Activated naive CD4-positive, alpha-beta T cell treated with anti-CD3 and anti-CD28 coated beads, Interleukin-2, amount 50 U/mL, for 72 hours (primary cell): ENCODE measurements around the gene HOXB7. TPM values are rescaled to one million over a fixed set of nuclear protein-coding genes. Genes with fewer than 3 reads are reported as not detected.

Experiments used
- ATAC-seq, 2 donors: fragments of 150-1000 bp; cut with Tn5 transposase; 2 replicates each; pipeline ENCODE4 v1.10.0; 2021; ENCODE audit warnings: mild to moderate bottlenecking in 2 of 2, moderate library complexity in 2 of 2
- DNase-seq, 2 donors: peaks; one replicate each; pipeline ENCODE4 v3.0.0; 2021 to 2022; ENCODE audit warnings: low spot score in 2 of 2
- H3K27ac Mint-ChIP-seq, 2 donors: one replicate each; pipeline ENCODE4 v1.8.0; 2022; ENCODE audit warnings: mild to moderate bottlenecking in 2 of 2, mixed read lengths in 2 of 2
- H3K36me3 Mint-ChIP-seq, 2 donors: one replicate each; pipeline ENCODE4 v1.8.0; 2022; ENCODE audit warnings: mixed read lengths in 2 of 2
- H3K9me3 Mint-ChIP-seq, 2 donors: one replicate each; pipeline ENCODE4 v1.8.0; 2022; ENCODE audit warnings: mixed read lengths in 2 of 2
- total RNA-seq, 2 donors: library from RNA; stranded (reverse); gene quantifications; one replicate each; pipeline ENCODE4 v1.2.3, GENCODE V29; 2022

HOXB7 gene
- total RNA-seq, 2 donors from 2014 or later = 1.1 TPM; not detected in 1

DNA sequence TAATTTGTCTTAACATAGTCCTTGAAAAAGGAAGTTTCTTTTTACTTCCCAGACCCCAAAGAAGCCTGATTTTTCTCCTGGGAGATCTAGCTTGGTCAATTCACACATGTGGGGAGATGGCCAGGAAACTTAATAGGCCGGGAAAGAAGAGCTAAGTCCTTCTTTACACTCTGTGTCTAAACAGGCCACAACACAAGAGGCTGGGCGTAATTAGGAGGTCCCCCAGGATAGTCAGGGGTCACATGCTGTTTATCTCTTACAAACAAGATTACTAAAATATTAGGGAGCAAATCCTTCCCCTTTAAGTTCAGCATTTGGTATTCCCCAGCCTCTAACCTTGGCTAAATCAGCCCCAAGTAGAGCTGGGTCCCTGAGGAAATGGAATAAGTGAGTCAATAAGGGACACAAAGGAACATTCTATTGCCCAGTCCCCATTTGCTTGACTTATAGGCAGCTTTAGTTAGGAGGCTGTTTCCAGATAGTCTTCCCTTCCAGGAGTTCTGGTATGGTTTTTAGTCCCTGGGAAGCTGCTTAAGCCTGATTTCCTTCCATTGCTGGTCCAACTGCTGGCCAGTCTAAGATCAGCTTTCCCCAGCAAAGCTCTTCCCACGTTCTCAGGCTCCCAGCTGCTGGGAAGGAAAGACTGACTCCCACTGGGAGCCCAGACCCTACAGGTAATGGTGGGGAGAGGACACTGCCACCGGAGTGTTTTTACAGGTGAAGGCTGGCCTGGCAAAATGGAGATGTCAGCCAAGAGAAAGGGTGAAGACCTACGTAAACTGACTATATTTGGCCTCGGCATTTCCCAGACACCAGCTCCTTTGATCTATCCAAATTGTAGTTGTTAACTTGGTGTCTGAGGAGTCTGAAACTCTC is 29.4 kb upstream of the HOXB7 start:
- DNase-seq (no peak), ATAC-seq (no peak)
- H3K36me3 Mint-ChIP-seq = peaks cover 4 to 9% of the 10 kb centered on the region in 2 donors
- no peaks in the 10 kb centered on the region for H3K9me3 Mint-ChIP-seq
- H3K27ac Mint-ChIP-seq = no peak overlapping the region

DNA sequence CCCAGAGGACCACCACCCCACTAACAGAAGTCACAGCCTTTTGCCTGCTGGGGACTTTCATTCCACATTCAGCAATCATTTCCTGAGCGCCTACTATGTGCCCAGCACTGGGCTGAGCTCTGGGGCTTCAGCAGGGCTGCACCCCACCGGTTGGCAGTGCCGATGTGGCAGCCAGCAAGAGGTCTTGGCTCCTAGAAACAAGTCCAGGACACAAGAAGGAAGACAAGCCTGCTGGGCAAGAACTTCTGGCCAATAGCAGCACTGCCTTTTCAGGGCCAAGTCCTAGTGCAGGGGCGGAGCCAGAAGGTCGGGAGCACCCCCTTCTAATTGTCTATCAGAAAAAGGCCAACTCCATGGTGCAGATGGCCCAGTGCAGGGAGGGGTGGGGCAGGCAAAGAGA is 28.3 kb upstream of the HOXB7 start:
- Mint-ChIP-seq H3K9me3 (no peaks in the 10 kb centered on the region), H3K36me3 (peaks cover 4 to 9% of the 10 kb centered on the region in 2 donors), H3K27ac (no peak overlapping the region)
- ATAC-seq (no peak), DNase-seq (no peak)

DNA sequence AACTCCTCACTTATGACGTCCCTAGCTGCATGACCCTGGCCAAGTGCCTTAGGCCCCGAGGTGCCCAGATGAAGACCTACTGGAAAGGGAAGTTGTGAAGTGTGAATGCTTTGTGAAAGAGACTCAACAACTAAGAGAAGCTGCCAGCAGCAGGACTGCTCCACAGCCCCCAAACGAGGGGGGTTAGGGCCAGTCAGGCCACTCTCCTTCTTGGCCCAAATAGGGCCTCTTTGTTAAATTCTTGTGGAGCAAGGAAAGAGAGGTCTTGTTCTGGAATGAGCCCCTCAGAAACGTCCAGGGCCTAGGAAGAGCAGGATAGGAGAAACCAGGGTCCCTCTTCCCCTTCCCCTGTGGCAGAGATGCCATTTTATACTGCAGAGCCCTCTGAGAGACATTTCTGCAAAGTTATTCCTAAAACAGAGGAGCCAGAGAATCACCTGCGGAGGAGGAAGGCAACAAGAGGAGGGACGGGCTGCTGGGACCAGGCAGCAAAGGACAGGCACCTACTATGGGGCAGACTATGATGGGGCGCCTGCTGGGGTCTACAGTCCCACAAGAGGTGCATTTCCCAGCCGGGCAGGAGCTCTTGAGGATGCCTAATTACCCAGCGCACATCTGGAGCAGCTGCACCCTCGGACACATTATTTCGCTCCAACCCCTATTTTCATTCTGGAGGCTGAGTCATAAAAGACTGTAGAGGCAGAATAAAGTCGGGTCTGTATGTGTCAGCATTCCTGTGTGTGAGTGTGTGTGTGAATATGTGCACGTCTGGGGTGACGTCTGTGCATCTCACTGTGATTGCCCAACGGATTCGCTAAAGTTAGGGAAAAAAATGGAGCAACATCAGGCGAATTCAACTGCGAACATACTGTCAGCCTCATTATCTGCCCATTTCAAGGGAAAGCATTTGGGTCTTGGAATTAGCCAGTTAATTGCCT is 26.8 kb upstream of the HOXB7 start:
- DNase-seq (no peak), ATAC-seq (no peak)
- no peak overlapping the region for H3K27ac Mint-ChIP-seq
- peaks cover 7 to 9% of the 10 kb centered on the region in 2 donors for H3K36me3 Mint-ChIP-seq
- no peaks in the 10 kb centered on the region for H3K9me3 Mint-ChIP-seq

DNA sequence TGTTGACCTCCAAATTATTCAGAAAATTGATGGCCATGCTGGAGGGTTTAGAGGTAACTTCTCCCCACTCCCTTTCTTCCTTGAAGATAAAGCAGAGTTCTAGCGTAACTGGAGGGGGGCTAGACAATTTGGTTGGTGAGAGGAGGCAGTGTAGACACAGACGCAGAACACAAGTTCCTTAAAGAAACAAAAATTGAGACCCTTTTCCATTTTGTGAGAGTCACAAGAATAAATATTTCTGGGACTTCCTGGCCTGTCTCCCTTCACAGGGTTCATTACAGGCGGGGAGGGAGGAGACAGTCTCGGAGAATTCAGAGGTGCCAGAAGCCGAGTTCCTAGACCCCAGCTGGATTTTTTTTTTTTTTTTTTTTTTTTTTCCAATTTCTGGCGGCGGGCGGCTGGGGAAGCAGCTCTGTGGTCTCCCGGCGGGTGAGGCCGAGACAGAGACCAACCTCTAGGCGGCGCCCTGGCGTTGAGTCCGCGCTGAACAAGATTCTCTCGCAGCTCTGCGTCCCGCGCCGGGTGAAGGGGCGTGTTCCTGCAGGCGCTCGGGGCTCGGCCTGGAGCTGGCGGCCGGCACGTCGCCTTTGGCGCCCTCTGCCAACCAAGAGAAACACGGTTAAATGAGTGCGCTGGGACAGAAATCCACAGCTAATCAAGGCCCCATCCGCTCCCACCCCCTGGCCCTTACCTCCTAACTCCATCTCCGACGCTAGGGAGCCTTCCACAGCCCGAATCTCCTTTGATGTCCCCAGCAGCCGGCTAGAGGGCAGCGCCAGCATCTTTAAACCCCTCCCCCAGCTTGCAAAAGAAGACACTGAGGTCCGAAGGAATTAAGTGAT is 25.6 kb upstream of the HOXB7 start:
- ATAC-seq (peak; percentile 63 to 88), DNase-seq (peak in 1 of 2 donors; percentile 85)
- no peak overlapping the region for H3K27ac Mint-ChIP-seq
- H3K36me3 Mint-ChIP-seq = peaks cover 3 to 10% of the 10 kb centered on the region in 2 donors
- no peaks in the 10 kb centered on the region for H3K9me3 Mint-ChIP-seq

DNA sequence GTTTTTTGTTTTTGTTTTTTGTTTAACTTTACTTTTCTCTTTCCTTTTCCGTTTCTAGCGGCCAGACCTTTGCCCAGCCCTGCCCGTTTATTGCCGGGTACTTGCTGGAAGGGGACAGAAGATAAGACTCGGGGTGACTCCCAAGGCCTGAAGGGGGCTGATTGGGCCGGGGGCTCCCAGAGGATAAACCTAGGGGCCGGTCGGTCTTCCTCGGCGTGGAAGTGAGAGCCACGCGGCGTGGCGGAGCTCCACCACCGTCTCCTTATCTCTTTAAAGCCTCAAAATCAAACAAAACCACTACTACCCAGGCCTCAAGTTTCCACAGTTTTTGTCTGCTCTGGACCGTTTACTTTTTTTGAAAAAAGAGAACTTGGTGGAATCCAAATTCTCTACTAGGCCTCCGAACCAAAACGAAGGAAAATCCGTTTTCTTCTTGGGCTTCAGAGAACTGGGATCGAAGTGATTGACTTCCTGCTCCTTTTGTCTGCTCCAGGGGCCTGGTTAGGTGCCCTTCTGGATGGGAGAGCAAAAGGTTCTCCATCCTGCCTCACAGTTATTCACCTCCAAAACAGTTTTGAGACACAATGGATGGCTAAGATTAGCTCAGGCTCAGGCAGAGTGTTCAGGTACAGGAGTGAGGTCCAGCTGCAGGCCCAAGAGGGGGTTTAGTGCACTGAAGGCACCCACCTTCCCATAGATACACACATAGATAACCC is 23.8 kb upstream of the HOXB7 start:
- Mint-ChIP-seq H3K36me3 (peaks cover 0 to 6% of the 10 kb centered on the region in 2 donors), H3K27ac (no peak overlapping the region), H3K9me3 (no peaks in the 10 kb centered on the region)
- DNase-seq = no peak
- ATAC-seq = no peak

DNA sequence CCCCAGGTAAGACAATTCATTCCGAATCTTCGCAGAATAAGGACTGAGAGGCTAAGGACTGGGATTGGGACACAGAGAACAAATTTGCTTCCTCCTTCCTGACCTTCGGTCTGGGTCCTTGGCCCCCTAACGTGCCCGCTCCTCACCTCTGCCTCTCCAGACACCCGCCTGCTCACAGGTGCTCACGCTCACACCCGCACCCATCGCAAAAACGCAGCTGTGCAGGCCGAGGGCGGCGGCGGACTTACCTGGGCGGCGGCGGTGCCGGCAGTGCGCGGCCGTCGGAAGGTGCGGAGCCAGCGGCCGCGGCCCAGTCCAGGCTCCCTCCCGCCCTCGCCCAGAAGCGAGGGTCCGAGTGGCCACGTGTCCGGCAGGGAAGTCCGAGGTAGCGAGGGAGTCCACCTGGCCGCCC is 22.5 kb upstream of the HOXB7 start:
- ATAC-seq (no peak), DNase-seq (no peak)
- H3K36me3 Mint-ChIP-seq = peaks cover 0 to 6% of the 10 kb centered on the region in 2 donors
- H3K9me3 Mint-ChIP-seq = no peaks in the 10 kb centered on the region
- no peak overlapping the region for H3K27ac Mint-ChIP-seq

DNA sequence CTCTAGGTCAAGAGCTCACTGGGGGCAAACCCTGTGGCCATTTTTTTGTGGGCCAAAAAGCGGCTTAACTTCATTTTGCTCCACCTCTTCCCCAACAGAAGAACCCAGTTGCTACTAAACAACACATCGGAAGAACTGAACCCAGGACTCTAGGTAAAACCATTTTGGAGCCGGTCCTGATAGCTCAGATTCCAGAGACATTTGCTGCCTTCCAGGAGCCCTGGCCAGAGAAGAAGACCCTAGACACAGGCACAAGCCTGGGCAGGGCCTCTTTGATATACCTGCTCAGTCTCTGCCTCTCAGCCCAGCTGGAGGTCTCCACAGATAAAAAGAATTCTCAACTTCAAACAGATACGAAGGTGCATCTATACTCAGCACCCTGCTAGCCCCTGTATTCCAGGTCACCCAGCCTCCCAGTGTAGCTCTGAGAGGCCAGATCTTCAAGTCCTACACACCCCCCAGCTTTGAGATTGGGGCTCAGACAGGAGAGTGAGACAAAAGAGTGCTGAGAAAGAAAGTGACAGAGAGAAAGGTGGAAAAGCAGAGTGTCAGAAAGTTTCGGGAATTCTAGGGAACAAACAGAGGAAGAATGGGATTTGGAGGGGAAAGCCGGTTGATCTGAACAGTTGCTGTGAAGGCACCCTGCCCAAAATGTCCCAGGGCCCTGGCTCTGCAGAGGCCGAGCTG is 21.9 kb upstream of the HOXB7 start:
- no peak for DNase-seq
- peaks cover 0 to 6% of the 10 kb centered on the region in 2 donors for H3K36me3 Mint-ChIP-seq
- ATAC-seq = no peak
- no peaks in the 10 kb centered on the region for H3K9me3 Mint-ChIP-seq
- no peak overlapping the region for H3K27ac Mint-ChIP-seq

DNA sequence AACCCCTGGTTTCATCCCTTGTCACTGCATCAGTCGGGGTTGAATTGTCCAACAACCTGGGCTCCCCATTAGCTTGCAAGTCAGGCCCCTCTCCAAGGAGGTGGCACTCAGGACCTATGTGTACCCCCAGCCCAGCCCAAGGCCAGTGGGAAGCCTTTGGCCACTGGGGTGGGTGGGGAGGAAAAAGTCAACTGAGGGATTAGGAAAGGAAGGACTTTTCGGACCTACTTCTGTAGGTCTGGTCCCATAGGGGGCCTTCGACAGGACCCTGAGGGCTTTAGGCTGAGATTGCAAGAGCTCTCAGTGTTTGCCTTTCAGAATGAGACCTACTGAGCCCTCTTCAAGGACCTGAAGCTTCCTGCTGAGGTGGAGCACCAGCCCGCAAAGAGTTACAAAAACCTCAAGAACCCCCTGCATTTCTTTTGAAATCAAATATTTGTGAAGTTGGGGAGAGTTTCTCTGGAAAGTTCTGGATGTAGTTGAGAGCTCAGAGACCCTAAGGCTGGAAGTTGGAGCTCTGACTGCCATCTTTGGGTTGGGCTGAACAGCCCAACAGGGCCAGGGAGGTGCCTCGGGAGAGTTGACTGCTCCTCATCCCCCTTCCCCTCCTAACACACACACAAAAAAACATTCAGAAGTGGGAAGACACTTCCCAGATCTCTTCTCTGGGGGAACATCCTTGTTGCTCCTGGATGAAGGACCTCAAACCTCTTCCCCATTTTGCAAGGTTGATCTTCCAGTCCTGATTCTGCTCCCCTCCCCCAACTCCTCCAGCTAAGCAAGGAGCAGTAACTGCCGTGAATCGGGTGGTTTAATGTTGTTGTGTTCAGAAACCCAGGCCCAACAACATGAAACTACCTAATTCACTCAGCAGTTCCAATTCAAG is 21.1 kb upstream of the HOXB7 start:
- H3K9me3 Mint-ChIP-seq = no peaks in the 10 kb centered on the region
- no peak overlapping the region for H3K27ac Mint-ChIP-seq
- peaks cover 0 to 6% of the 10 kb centered on the region in 2 donors for H3K36me3 Mint-ChIP-seq
- DNase-seq = no peak
- no peak for ATAC-seq

DNA sequence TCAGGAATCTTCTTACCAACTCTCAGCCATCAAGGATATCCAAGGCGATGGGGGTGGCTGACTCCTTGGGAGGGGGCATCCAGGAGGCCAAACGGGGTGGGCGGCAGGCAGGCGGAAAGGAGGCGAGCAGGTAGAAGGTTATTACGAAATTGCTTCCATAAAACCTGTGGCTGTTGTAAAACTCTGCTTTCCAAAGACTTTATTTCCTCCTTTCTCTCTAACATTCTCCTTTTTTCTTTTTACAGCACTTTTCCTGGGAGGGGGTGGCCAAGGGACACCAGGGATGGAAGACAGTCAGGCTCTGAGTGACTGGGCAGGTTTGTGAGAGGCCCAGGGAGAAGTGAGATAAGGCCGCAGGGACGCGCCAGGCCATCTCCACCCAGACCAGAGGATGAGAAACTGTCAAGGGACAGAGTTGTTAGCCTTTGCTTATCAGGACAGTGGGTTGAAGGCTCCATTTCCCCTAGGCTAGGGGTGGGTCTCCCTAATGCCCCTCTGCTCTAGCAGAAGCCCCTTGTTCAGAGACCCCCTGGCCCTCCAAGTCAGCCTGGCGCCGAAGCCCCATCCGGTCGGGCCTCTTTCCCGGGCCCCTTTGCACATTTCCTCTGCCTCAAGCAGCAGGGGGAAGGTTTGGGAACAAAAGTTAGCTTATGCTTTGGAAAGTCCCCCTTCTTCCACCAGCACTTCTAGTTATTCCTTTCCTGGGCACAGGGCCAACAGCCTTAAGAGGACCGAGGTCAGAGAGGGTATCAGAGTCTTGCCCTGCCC is 20.3 kb upstream of the HOXB7 start:
- no peaks in the 10 kb centered on the region for H3K9me3 Mint-ChIP-seq
- DNase-seq = no peak
- H3K27ac Mint-ChIP-seq = no peak overlapping the region

DNA sequence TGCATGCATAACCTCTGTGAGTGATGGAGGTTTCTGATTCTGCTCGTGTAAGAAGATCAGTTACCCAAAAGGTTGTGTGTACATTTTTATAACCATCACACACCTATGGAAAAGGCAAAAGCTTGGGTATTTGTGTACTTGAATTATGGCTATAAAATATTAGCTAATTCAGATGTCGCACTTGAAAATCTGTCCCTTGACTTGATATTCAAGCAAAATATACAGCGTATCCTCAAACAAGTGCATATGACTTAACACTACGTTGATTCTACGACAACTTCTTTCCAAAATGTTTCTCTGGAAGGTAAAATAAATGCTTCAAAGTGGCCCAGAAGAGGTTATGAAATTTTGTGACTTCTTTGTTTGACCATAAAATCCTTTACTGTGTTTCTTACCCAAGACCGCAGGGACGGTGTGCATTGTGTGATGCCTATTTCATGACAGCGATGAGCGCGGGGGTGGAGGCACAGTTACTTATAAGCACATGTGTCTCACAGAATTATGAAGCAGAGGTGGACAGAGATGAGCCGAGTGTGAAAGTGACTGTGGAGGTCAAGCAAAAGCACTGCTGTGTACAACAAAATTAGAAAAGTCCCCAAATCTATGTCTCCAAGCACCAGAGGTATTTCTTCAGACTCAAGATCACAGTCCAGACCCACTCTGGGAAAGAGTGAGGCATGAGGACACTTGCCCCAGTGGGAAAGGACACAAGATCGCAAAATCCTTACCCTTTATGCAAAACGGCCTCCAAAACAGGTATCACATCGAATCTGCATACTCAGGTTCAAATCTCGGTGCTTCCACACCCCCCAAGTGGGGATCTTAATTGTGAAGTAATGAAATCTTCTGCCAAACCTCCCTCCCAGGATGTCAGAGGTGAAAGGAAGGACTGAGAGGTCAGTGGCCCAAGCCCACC is 19.4 kb upstream of the HOXB7 start:
- H3K36me3 Mint-ChIP-seq = peaks cover 0 to 6% of the 10 kb centered on the region in 2 donors
- no peaks in the 10 kb centered on the region for H3K9me3 Mint-ChIP-seq
- ATAC-seq = no peak
- H3K27ac Mint-ChIP-seq = no peak overlapping the region
- DNase-seq = no peak

More for the DNA sequence above, 20.3 kb upstream of the HOXB7 start:
- peaks cover 0 to 6% of the 10 kb centered on the region in 2 donors for H3K36me3 Mint-ChIP-seq
- ATAC-seq = no peak

DNA sequence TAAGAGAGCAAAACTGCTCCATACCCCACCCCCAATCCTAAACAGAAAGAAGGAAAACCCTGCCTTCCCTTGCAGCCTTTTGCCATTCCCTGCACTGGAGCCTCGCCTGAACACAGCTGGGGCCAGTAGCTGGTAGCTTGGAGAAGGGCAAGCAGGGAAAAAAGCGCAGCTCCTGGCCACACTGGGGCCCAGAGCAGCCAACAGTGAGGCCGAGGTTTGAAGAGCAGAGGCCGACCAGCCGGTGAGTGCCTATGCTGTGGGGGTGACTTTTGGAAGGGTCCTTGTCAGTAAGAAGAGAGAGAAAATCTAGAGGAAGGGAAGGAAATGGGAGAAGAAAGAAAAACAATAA is 18.6 kb upstream of the HOXB7 start:
- Mint-ChIP-seq H3K27ac (no peak overlapping the region), H3K36me3 (peaks cover 0 to 6% of the 10 kb centered on the region in 2 donors), H3K9me3 (no peaks in the 10 kb centered on the region)
- DNase-seq (no peak), ATAC-seq (no peak)

DNA sequence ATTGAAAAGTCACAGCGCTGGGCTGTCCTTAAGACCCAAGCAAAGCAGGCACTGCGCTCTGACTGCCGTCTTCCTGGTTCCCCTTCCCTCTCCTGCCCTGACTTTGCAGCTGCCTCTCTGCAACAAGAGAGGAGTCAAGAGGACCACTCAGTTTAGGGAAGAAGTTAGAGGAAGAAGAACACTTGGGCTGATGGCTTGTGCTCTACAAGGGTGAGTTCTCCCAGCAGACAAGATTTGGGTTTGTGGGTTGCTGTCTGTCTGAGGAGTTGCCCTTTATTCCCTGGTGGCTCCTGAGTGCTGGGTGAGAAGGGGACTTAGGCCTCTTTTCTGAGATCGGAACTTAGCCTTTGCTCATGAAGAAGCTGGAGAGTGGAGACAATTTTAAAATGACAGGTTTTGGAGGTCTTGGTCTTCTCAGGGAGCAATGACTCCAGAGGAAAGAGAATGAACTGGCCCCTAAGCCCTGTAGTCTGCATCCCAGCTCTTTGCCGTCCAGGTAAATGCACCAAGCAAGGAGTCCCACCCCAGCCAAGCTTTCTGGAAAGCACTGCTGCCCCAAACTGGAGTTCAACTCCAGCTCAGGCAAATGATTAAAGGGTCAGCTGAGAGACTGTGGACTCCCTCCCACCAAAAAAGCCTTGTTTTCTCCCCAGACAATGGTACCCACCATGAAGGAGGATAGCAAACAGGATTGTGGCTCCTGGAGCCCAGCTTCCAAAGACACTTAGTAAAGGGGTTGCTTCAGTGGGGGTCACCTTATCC is 18.0 kb upstream of the HOXB7 start:
- no peak for ATAC-seq

More for the DNA sequence above, 18.0 kb upstream of the HOXB7 start:
- H3K27ac Mint-ChIP-seq = no peak overlapping the region
- H3K36me3 Mint-ChIP-seq = peaks cover 0 to 6% of the 10 kb centered on the region in 2 donors
- no peak for DNase-seq
- H3K9me3 Mint-ChIP-seq = no peaks in the 10 kb centered on the region
